Liver (tissue), 3 donors: ENCODE data around the gene PTBP3.

Source experiments
- CTCF ChIP-seq: fragments of 150-350 bp; IDR thresholded peaks from 2 replicates; pipeline ENCODE4 v1.5.1; 2017; ENCODE audit warnings: improper control_type of control experiment, low read depth, low read length; ENCODE audit not compliant: missing input control
- MAX ChIP-seq: IDR thresholded peaks from 2 replicates; pipeline ENCODE4 v1.6.1; 2016; ENCODE audit warnings: antibody characterized with exemption
- RXRA ChIP-seq, 2 donors: IDR thresholded peaks; 2 replicates each; pipeline ENCODE4 v1.6.1; 2017 to 2018; ENCODE audit warnings: antibody characterized with exemption in 2 of 2, mild to moderate bottlenecking in 1 of 2
- SP1 ChIP-seq: IDR thresholded peaks from 2 replicates; pipeline ENCODE4 v1.6.1; 2018; ENCODE audit warnings: antibody characterized with exemption, mild to moderate bottlenecking
- YY1 ChIP-seq: IDR thresholded peaks from 2 replicates; pipeline ENCODE4 v1.6.1; 2016; ENCODE audit warnings: antibody characterized with exemption, mild to moderate bottlenecking
- ZBTB33 ChIP-seq: IDR thresholded peaks from 2 replicates; pipeline ENCODE4 v1.6.1; 2016; ENCODE audit warnings: antibody characterized with exemption
- donor health status: healthy.
- donor health status: healthy.

GRCh38 chr9:112382066-112382465, 48.6 kb upstream of the PTBP3 start:
- no peak for TF ChIP-seq CTCF
- TF ChIP-seq ZBTB33, result no peak
- no peak for TF ChIP-seq MAX
- TF ChIP-seq RXRA (IDR thresholded peaks at IDR 0.05), result no peak
- no peak for TF ChIP-seq SP1
- no peak for TF ChIP-seq YY1
